ENCODE results near the gene FAM167B. TPM values are rescaled to one million over a fixed set of nuclear protein-coding genes. Genes with fewer than 3 reads are reported as not detected.

The FAM167B gene
- total and polyA plus RNA-seq, 2 of the 4 experiments (the other 2 are of a cell fraction), result 0.18 to 0.53 TPM

- BruUV-seq (replicated peaks), result no TSS peak
- H3K14ac ChIP-seq (replicated peaks; ENCODE audit: low read depth, low read length), result no peak overlapping the region
- ATAC-seq (ENCODE audit: low read depth), result peak; percentile 97
- H3K56ac ChIP-seq (ENCODE audit: extremely low read depth, insufficient read depth, low read length), result no peak overlapping the region
- no peak overlapping the region for H3K4ac ChIP-seq (ENCODE audit: low read depth, low read length)
- no peak overlapping the region for H4K91ac ChIP-seq (ENCODE audit: insufficient read depth, low read depth, low read length)
- H3K9me1 ChIP-seq (ENCODE audit: insufficient read depth, low read length), result peaks cover 3% of the 10 kb centered on the region
- no peak overlapping the region for H4K5ac ChIP-seq (ENCODE audit: low read depth, low read length)
- in situ Hi-C loops (cut with MboI; ENCODE audit: low sequenced_read_pairs), result loop anchor here (10.0 kb wide), 1 partner anchor 109 kb away; no protein-coding TSS in a partner anchor
- H4K8ac ChIP-seq (ENCODE audit: low read depth in 2 of 2, low read length in 2 of 2), result no peak overlapping the region
- H3K79me1 ChIP-seq (ENCODE audit: low read depth in 1 of 2, low read length in 2 of 2), result peaks cover 12 to 37% of the 10 kb centered on the region in 2 experiments
- H3K9me3 ChIP-seq (ENCODE audit: control insufficient read depth, insufficient read depth, low read length), result no peaks in the 10 kb centered on the region
- no peak overlapping the region for H3K4me2 ChIP-seq (ENCODE audit: low read depth, low read length)
- H2BK5ac ChIP-seq (ENCODE audit: low read depth, low read length, poor library complexity, severe bottlenecking), result no peak overlapping the region
- H2BK120ac ChIP-seq (ENCODE audit: low read depth, low read length), result no peak overlapping the region
- H3K4me1 ChIP-seq (ENCODE audit: control insufficient read depth, insufficient read depth, low read length), result peaks cover 3% of the 10 kb centered on the region; the same call in 1 of the 2 replicates
- no peak overlapping the region for H2BK20ac ChIP-seq (ENCODE audit: low read depth, low read length)
- no peaks in the 10 kb centered on the region; the same call in 1 of the 2 replicates for H4K20me1 ChIP-seq (ENCODE audit: insufficient read depth, low read length)
- WGBS, 2 experiments (ENCODE audit: extremely low coverage in 2 of 2, insufficient read length in 1 of 2), result 20% methylated on average over 1 of the region's 10 CpGs; no CpG with 5 or more reads in 1 of the 2 experiments
- CTCF ChIA-PET, result interaction anchor here (0.7 to 1.5 kb wide), 12 partner anchors 10 to 185 kb away, joined by 3 to 6 read pairs (median 4); partner anchors contain the start of genes BSDC1 and IQCC
- POLR2A ChIA-PET (ENCODE audit: unreplicated experiment), result no interaction called here
- H3K27ac ChIP-seq (ENCODE audit: insufficient read depth, low read length), result no peak overlapping the region
- dilution Hi-C loops (cut with HindIII; ENCODE audit: low sequenced_read_pairs, unreplicated experiment), result no loop called here
- no peak overlapping the region for H3K23ac ChIP-seq (ENCODE audit: low read depth, low read length)
- no peak overlapping the region for H3K18ac ChIP-seq (ENCODE audit: low read depth, low read length)
- H3K27me3 ChIP-seq (ENCODE audit: control insufficient read depth, insufficient read depth, low read length), result no peaks in the 10 kb centered on the region
- H2AFZ ChIP-seq (replicated peaks; ENCODE audit: low read length, poor library complexity), result peak overlapping the region; percentile 25
- intact Hi-C loops (cut with micrococcal nuclease), result loop anchor here (1.0 kb wide), 4 partner anchors 100 to 198 kb away; partner anchors contain the start of gene BSDC1
- no peak overlapping the region for H3K4me3 ChIP-seq (ENCODE audit: insufficient read depth, low read depth, low read length)
- no peak overlapping the region; the same call in 1 of the 2 replicates for H2AK5ac ChIP-seq (ENCODE audit: low read depth, low read length)
- DNase-seq, result peak; percentile 66
- no peak overlapping the region for H2AK9ac ChIP-seq (replicated peaks; ENCODE audit: low read depth, low read length, poor library complexity)
- H3K9ac ChIP-seq (ENCODE audit: low read depth, low read length), result no peak overlapping the region
- peaks cover 35% of the 10 kb centered on the region for H3K36me3 ChIP-seq (ENCODE audit: control insufficient read depth, insufficient read depth, low read length)
- H2BK15ac ChIP-seq (ENCODE audit: low read depth, low read length), result no peak overlapping the region
- no peak for TF ChIP-seq CHD1 (IDR thresholded peaks at IDR 0.05; ENCODE audit: low read depth, low read length)
- no peak for TF ChIP-seq FOS (IDR thresholded peaks at IDR 0.05; ENCODE audit: low read depth, low read length)
- TF ChIP-seq MAZ (IDR thresholded peaks at IDR 0.05; ENCODE audit: borderline replicate concordance, low read depth, low read length), result peak; percentile 42; the same call in 1 of the 2 replicates
- TF ChIP-seq BHLHE40 (IDR thresholded peaks at IDR 0.05; ENCODE audit: low read depth, low read length), result no peak
- TF ChIP-seq SMC3 (IDR thresholded peaks at IDR 0.05; ENCODE audit: low read depth, low read length), result peak; percentile 90
- TF ChIP-seq CEBPB (IDR thresholded peaks at IDR 0.05; ENCODE audit: low read depth, low read length), result no peak
- TF ChIP-seq USF2 (IDR thresholded peaks at IDR 0.05; ENCODE audit: low read depth, low read length), result no peak
- TF ChIP-seq NFE2L2 (IDR thresholded peaks at IDR 0.05; ENCODE audit: low read depth, low read length), result no peak
- peak; percentile 91 for TF ChIP-seq RAD21 (IDR thresholded peaks at IDR 0.05; ENCODE audit: low read length)
- TF ChIP-seq RFX5 (IDR thresholded peaks at IDR 0.05; ENCODE audit: low read depth, low read length), result no peak
- TF ChIP-seq CTCF (conservative IDR thresholded peaks at IDR 0.05; ENCODE audit: low read depth, low read length), result peak; percentile 83
- no peak for TF ChIP-seq MXI1 (IDR thresholded peaks at IDR 0.05; ENCODE audit: borderline replicate concordance, low read depth, low read length)
- TF ChIP-seq, protein P1, sequence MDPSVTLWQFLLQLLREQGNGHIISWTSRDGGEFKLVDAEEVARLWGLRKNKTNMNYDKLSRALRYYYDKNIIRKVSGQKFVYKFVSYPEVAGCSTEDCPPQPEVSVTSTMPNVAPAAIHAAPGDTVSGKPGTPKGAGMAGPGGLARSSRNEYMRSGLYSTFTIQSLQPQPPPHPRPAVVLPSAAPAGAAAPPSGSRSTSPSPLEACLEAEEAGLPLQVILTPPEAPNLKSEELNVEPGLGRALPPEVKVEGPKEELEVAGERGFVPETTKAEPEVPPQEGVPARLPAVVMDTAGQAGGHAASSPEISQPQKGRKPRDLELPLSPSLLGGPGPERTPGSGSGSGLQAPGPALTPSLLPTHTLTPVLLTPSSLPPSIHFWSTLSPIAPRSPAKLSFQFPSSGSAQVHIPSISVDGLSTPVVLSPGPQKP (IDR thresholded peaks at IDR 0.05; ENCODE audit: borderline replicate concordance, low read depth, low read length), result no peak
- TF ChIP-seq POLR2A (IDR thresholded peaks at IDR 0.05; ENCODE audit: low read depth, low read length), result no peak
These were observed 31.2 kb upstream of the FAM167B start for GRCh38 chr1:32215629-32216480.

Data from IMR-90 (cell line).